Lower leg skin (tissue), 4 donors: Measurements from ENCODE around the gene CASP5. TPM values are rescaled to one million over a fixed set of nuclear protein-coding genes. Genes with fewer than 3 reads are reported as not detected.

Experiments used
- DNase-seq, 2 donors: peaks; one replicate each; pipeline ENCODE4 v3.0.0-alpha.2; 2019; ENCODE audit warnings: low spot score in 2 of 2
- H3K4me3 ChIP-seq: fragments of 200-600 bp; sonication (generic); 2 replicates; pipeline ENCODE4 v1.5.1; 2017; ENCODE audit warnings: mild to moderate bottlenecking, low read depth; ENCODE audit not compliant: poor library complexity, severe bottlenecking
- POLR2A ChIP-seq, 2 donors: fragments of 450-650 bp; IDR thresholded peaks; one replicate each; pipeline ENCODE4 v1.6.1; 2016 to 2017; ENCODE audit warnings: antibody characterized with exemption in 2 of 2, mild to moderate bottlenecking in 1 of 2, moderate library complexity in 1 of 2
- WGBS, 2 donors: methylation state at CpG; one replicate each; pipeline ENCODE4 v1.1.5; 2018; 5-methylcytosine and 5-hydroxymethylcytosine counted together
- intact Hi-C: fragments of 100-400 bp; cut with DNase I; formaldehyde crosslinking; loops from one replicate; pipeline ENCODE4 v1.15.0; 2023; ENCODE audit warnings: low total_unique reads
- total RNA-seq, 4 donors: library from RNA; depleted of rRNA; stranded (reverse); fragments of >200 nt; gene quantifications; one replicate each; pipeline ENCODE4 v1.1.0, GENCODE V29; 2016
- TF ChIP-seq, protein P1 (sequence below), 3 donors: fragments of 450-650 bp; IDR thresholded peaks; one replicate each; pipeline ENCODE4 v1.5.1; 2016; ENCODE audit warnings: antibody characterized with exemption in 3 of 3, mild to moderate bottlenecking in 3 of 3, moderate library complexity in 2 of 3

The CASP5 gene
- total RNA-seq, 4 donors from 2014 or later, result 0.21 TPM; not detected in 3

DNA sequence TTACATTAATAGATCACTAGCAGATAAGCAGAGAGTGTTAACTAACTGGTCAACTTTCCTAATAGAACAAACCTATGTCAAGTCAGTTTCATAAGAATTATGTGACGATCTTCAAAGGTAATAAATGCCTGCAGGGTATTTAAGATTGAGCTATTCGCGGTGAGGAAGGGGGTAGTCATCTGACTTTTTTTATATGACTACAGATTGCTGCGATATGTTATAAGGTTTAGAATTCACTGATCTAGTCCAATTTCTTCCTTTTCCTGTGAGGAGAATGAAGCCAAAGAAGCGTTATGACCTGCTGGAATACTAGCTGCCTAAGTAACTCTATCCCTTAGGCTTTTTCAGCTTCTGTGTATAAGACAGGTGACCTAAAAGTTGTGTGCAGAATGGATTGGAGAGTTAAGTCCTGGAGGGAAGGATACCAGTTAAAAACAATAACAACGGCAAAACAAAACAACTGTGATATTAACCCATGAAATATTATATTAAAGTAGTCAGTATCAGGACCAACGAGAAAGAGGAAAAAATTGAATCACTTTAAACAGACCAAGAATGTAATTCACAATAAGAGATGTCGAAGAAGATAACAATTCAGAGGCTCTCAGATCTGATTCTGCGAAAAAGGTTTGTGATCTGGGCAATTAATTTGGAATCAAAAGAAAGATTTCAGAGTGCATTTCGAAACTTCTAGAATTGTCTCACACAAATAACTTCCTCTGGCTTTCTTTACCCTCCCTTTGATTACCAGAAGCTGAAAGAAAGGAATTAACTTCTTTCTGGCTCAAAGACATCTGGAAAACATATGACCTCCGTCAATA, 55.2 kb downstream of the CASP5 start:
- WGBS, 2 donors, result 1 to 2% methylated on average over 11 of the region's 11 CpGs
- TF ChIP-seq, protein P1, sequence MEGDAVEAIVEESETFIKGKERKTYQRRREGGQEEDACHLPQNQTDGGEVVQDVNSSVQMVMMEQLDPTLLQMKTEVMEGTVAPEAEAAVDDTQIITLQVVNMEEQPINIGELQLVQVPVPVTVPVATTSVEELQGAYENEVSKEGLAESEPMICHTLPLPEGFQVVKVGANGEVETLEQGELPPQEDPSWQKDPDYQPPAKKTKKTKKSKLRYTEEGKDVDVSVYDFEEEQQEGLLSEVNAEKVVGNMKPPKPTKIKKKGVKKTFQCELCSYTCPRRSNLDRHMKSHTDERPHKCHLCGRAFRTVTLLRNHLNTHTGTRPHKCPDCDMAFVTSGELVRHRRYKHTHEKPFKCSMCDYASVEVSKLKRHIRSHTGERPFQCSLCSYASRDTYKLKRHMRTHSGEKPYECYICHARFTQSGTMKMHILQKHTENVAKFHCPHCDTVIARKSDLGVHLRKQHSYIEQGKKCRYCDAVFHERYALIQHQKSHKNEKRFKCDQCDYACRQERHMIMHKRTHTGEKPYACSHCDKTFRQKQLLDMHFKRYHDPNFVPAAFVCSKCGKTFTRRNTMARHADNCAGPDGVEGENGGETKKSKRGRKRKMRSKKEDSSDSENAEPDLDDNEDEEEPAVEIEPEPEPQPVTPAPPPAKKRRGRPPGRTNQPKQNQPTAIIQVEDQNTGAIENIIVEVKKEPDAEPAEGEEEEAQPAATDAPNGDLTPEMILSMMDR (IDR thresholded peaks at IDR 0.05), result no peak
- no peak for TF ChIP-seq POLR2A (IDR thresholded peaks at IDR 0.05)
- DNase-seq, result no peak
- peak overlapping the region; percentile 28 for H3K4me3 ChIP-seq
- intact Hi-C loops, result no loop called here

DNA sequence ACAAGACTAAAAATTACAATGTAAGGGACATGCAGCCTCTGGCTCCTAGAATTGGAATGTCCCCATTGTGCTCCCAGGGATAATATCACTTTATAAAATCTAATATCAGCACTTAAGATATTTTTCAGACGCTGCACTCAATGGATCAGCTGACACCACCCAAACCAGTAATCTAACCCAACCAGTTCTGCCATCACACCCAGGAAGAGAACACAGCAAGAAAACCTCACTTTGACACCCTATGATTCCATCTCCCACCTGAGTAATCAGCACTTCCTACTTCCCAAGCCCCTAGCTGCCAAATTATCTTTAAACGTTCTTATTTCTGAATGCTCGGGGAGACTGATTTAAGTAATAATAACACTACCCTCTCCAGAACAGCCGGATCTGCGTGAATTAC, 57.2 kb downstream of the CASP5 start:
- intact Hi-C loops, result no loop called here
- no peak for DNase-seq
- no peak for TF ChIP-seq POLR2A (IDR thresholded peaks at IDR 0.05)
- TF ChIP-seq, protein P1 (IDR thresholded peaks at IDR 0.05), result no peak
- no peak overlapping the region for H3K4me3 ChIP-seq
- 73% methylated on average over 5 of the region's 5 CpGs for WGBS, 2 donors

DNA sequence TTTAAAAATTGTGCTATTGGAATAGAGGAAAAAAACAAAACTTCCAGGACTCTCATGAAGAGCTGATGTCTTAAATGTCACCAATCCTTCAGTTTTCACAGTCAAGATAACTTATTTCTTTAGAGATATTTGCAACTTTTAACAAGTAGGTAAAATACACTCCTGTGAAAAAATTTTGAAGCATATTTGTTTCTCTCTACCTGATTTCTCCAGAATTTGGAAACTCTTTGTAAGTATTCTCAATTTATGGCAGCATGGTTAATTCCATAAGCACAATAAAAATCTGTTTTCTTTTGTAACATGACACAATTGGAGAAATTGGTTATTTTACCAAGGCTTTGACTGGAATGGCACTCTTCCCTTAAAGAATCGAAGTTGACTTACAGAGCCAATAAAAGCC, 58.7 kb downstream of the CASP5 start:
- H3K4me3 ChIP-seq, result no peak overlapping the region
- DNase-seq, result no peak
- no peak for TF ChIP-seq POLR2A (IDR thresholded peaks at IDR 0.05)
- TF ChIP-seq, protein P1 (IDR thresholded peaks at IDR 0.05), result no peak
- intact Hi-C loops, result no loop called here
- WGBS, 2 donors, result 84% methylated on average over 1 of the region's 1 CpG

DNA sequence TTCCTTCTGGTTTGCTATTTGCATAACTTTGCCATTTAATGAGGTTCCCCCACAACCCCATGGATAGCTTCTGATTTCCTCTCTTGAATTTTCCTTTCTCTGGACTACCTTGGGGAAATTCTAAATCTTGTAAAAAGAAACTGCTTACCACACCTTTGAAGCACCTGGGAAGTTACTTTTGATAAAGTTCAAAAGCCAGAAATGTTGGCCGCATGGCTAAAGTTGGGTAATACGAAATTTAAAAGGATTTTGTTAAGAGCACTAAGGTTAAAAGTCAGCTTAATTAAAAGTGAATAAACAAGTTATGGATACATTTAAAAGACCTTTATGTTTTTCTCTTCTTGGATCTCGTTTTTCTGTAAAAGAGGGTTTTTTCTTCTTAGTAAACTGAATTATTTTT, 60.1 kb downstream of the CASP5 start:
- no peak overlapping the region for H3K4me3 ChIP-seq
- TF ChIP-seq, protein P1 (IDR thresholded peaks at IDR 0.05), result no peak
- TF ChIP-seq POLR2A (IDR thresholded peaks at IDR 0.05), result no peak
- intact Hi-C loops, result no loop called here
- WGBS, 2 donors, result 85 to 91% methylated on average over 3 of the region's 3 CpGs
- DNase-seq, result no peak

DNA sequence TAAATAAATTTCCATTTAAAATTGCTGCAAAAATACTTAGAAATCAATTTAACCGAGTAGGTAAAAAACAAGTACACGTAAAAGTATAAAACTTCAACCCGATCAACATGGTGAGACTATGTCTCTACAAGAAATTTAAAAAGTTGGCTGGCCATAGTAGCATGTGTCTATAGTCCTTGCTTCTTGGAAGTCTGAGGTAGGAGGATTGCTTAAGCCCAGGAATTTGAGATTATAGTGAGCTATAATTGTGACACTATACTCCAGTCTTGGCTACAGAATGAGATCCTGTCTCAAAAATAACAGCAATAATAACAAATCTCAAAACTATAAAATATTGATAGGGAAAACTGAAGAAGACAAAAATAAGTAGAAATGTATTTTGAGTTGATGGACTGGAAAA, 65.7 kb downstream of the CASP5 start:
- WGBS, 2 donors, result 75 to 92% methylated on average over 3 of the region's 3 CpGs
- intact Hi-C loops, result no loop called here
- DNase-seq, result no peak
- no peak overlapping the region for H3K4me3 ChIP-seq
- TF ChIP-seq, protein P1 (IDR thresholded peaks at IDR 0.05), result no peak
- no peak for TF ChIP-seq POLR2A (IDR thresholded peaks at IDR 0.05)

DNA sequence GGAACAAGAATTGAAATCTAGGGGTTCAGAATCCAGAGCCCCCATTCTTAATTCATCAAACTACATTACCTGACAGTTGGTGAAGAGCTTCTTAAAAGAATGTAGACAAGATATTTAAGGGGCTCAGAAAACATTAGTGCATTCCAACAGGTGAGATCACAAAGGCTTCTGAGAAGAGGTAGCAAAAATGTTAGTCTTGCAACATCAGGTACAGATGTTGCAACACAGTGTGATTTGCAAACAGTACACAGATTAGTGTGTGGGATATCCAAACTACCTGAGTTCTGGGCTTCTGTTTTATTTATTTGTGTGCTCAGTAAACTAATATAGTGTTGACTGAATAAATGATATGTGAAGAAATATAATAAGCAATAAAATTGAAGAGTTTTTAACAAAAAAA, 66.4 kb downstream of the CASP5 start:
- no peak overlapping the region for H3K4me3 ChIP-seq
- intact Hi-C loops, result no loop called here
- no peak for DNase-seq
- TF ChIP-seq, protein P1 (IDR thresholded peaks at IDR 0.05), result no peak
- TF ChIP-seq POLR2A (IDR thresholded peaks at IDR 0.05), result no peak
